ENCODE data around the gene NLRC5. TPM values are rescaled to one million over a fixed set of nuclear protein-coding genes. Genes with fewer than 3 reads are reported as not detected.
"Not testable (repeated sequence)": the region's sequence is repeated elsewhere in the genome, so short reads cannot be mapped to it uniquely, and the experiment has no call there.

NLRC5 gene
- total RNA-seq, 2 experiments from 2014 or later = 424 to 434 TPM

DNA sequence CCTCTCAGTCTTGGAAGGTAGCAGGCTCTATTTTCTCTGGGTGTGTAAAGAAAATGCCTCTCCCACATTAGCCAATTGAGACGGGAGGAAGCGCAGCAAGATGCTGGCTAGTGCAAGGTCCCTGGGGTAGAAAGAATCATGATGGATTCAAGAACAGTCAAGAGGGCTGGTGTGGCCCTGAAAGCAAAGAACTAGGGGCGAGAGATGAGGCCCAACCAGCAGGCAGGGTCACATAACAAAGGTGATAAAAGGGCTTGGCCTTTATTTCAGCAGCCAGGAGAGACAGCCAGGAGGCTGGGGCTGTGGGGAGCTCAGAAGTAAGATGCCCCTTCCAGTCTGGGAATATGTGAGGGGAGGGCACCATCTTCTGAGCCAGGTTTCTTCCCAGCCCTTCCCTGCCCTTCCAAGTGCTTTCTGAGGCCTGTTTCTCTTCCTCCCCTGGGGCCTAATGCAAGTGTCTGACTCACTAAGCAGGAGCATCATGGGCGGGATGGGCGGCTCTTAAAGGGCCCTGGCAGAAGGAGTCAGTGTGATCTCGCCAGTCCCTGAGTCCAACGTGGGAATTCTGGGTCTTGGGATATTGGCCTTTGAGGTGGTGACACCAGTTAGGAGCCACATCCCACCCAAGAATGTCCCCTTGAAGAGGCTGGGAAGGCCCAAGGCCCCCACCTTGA, 3.9 kb upstream of the NLRC5 start:
- H3K9me3 ChIP-seq (ENCODE audit: control insufficient read depth in 1 of 2, insufficient read depth in 1 of 2, low read length in 2 of 2) = no peaks in the 10 kb centered on the region
- TF ChIP-seq, protein P1, sequence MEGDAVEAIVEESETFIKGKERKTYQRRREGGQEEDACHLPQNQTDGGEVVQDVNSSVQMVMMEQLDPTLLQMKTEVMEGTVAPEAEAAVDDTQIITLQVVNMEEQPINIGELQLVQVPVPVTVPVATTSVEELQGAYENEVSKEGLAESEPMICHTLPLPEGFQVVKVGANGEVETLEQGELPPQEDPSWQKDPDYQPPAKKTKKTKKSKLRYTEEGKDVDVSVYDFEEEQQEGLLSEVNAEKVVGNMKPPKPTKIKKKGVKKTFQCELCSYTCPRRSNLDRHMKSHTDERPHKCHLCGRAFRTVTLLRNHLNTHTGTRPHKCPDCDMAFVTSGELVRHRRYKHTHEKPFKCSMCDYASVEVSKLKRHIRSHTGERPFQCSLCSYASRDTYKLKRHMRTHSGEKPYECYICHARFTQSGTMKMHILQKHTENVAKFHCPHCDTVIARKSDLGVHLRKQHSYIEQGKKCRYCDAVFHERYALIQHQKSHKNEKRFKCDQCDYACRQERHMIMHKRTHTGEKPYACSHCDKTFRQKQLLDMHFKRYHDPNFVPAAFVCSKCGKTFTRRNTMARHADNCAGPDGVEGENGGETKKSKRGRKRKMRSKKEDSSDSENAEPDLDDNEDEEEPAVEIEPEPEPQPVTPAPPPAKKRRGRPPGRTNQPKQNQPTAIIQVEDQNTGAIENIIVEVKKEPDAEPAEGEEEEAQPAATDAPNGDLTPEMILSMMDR (IDR thresholded peaks at IDR 0.05) = no peak
- H3K36me3 Mint-ChIP-seq (ENCODE audit: low read depth) = peaks cover 45% of the 10 kb centered on the region
- peaks cover 70% of the 10 kb centered on the region for H3K4me1 Mint-ChIP-seq (ENCODE audit: low read depth)
- peak in 1 of 14 experiments; percentile 48 for DNase-seq
- CTCF ChIA-PET = interaction anchor here (1.3 kb wide), 1 partner anchor 21 kb away, joined by 3 read pairs; no protein-coding TSS in a partner anchor
- peak overlapping the region; percentile 52 for H3K4me3 Mint-ChIP-seq
- POLR2A ChIA-PET = interaction anchor here (1.2 to 1.7 kb wide), 4 partner anchors 10 to 56 kb away, joined by 3 read pairs; no protein-coding TSS in a partner anchor
- H3K27ac Mint-ChIP-seq = peak overlapping the region; percentile 82
- no peaks in the 10 kb centered on the region for H3K27me3 Mint-ChIP-seq
- peaks cover 29% of the 10 kb centered on the region for H3K36me3 ChIP-seq (ENCODE audit: insufficient read depth, low read length)
- ATAC-seq (ENCODE audit: poor library complexity) = no peak
- no peak overlapping the region for H3K4me3 ChIP-seq (ENCODE audit: low read length)
- H3K4me1 ChIP-seq (ENCODE audit: insufficient read depth, low read length) = peaks cover 83% of the 10 kb centered on the region
- H3K9me3 Mint-ChIP-seq = no peaks in the 10 kb centered on the region
- H3K27me3 ChIP-seq (ENCODE audit: control insufficient read depth in 1 of 2, insufficient read depth in 2 of 2, low read length in 2 of 2) = no peaks in the 10 kb centered on the region
- H3K27ac ChIP-seq (ENCODE audit: low read depth in 1 of 2, low read length in 2 of 2) = peak overlapping the region; percentile 33 to 41
- intact Hi-C loops (cut with DNase I, micrococcal nuclease) = no loop called here

DNA sequence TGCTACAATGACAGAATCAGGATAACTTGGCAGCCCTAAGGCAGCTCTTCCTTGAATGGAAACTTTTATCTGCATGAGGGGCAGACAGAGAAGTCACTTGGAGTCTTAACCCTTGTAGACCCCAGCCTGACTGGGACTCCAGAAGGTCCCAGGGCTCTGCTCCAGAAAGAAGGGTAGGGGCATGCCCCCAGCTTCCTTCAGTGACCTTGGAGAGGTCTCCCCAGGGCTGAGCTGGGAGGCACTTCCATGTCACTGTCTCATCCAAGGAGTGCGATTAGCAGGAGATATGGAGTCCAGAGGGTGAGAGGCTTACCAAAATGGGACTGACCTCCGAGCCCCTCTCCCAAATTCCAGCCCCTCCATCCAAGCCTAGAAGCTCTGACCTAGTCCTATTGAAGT, 3.4 kb upstream of the NLRC5 start:
- peaks cover 50% of the 10 kb centered on the region for H3K36me3 Mint-ChIP-seq (ENCODE audit: low read depth)
- Histone ChIP-seq H3K4me1 (ENCODE audit: insufficient read depth, low read length) (peaks cover 84% of the 10 kb centered on the region), H3K4me3 (ENCODE audit: low read length) (no peak overlapping the region), H3K36me3 (ENCODE audit: insufficient read depth, low read length) (peaks cover 29% of the 10 kb centered on the region), H3K9me3 (ENCODE audit: control insufficient read depth in 1 of 2, insufficient read depth in 1 of 2, low read length in 2 of 2) (no peaks in the 10 kb centered on the region), H3K27ac (ENCODE audit: low read depth in 1 of 2, low read length in 2 of 2) (peak overlapping the region; percentile 33 to 41), H3K27me3 (ENCODE audit: control insufficient read depth in 1 of 2, insufficient read depth in 2 of 2, low read length in 2 of 2) (no peaks in the 10 kb centered on the region)
- H3K27ac Mint-ChIP-seq = peak overlapping the region; percentile 96
- ATAC-seq (ENCODE audit: poor library complexity) = no peak
- POLR2A ChIA-PET = interaction anchor here (1.2 to 1.7 kb wide), 4 partner anchors 10 to 55 kb away, joined by 3 read pairs; no protein-coding TSS in a partner anchor
- H3K27me3 Mint-ChIP-seq = no peaks in the 10 kb centered on the region
- peaks cover 74% of the 10 kb centered on the region for H3K4me1 Mint-ChIP-seq (ENCODE audit: low read depth)
- DNase-seq = no peak
- H3K4me3 Mint-ChIP-seq = peak overlapping the region; percentile 51
- H3K9me3 Mint-ChIP-seq = no peaks in the 10 kb centered on the region
- CTCF ChIA-PET = interaction anchor here (1.7 kb wide), 1 partner anchor 22 kb away, joined by 6 read pairs; no protein-coding TSS in a partner anchor
- intact Hi-C loops (cut with DNase I, micrococcal nuclease) = no loop called here
- TF ChIP-seq, protein P1 (IDR thresholded peaks at IDR 0.05) = no peak

DNA sequence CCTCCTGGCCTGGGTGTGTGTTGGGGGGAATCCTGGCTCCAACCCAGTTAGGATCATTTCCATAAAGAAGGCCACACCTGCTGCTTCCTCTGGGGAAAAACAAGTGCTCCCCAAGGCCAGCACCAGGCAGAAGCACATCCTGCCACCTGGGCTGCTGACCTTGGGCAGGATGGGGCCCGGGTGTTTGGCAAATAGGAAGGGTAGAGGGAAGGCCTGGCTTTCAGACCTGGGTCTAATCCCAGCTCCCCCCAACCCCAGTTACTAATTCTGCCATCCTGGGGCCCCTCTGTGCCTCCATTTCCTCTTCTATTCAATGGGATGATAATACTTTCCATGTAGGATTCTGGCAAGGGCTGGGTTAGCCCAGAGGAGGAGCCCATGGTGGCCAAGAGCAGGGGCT, 3.0 kb upstream of the NLRC5 start:
- H3K27ac ChIP-seq (ENCODE audit: low read depth in 1 of 2, low read length in 2 of 2) = peak overlapping the region; percentile 33 to 41
- DNase-seq (peak in 1 of 14 experiments; percentile 11), ATAC-seq (ENCODE audit: poor library complexity) (no peak)
- peak overlapping the region; percentile 96 for H3K27ac Mint-ChIP-seq
- TF ChIP-seq, protein P1 (IDR thresholded peaks at IDR 0.05) = no peak
- H3K4me3 ChIP-seq (ENCODE audit: low read length) = no peak overlapping the region
- H3K9me3 ChIP-seq (ENCODE audit: control insufficient read depth in 1 of 2, insufficient read depth in 1 of 2, low read length in 2 of 2) = no peaks in the 10 kb centered on the region
- H3K4me1 Mint-ChIP-seq (ENCODE audit: low read depth) = peaks cover 77% of the 10 kb centered on the region
- CTCF ChIA-PET = interaction anchor here (1.7 kb wide), 1 partner anchor 22 kb away, joined by 6 read pairs; no protein-coding TSS in a partner anchor
- no peaks in the 10 kb centered on the region for H3K27me3 Mint-ChIP-seq
- H3K36me3 Mint-ChIP-seq (ENCODE audit: low read depth) = peaks cover 51% of the 10 kb centered on the region
- intact Hi-C loops (cut with DNase I, micrococcal nuclease) = no loop called here
- peak overlapping the region; percentile 99 for H3K4me3 Mint-ChIP-seq
- H3K27me3 ChIP-seq (ENCODE audit: control insufficient read depth in 1 of 2, insufficient read depth in 2 of 2, low read length in 2 of 2) = no peaks in the 10 kb centered on the region
- peaks cover 29% of the 10 kb centered on the region for H3K36me3 ChIP-seq (ENCODE audit: insufficient read depth, low read length)
- H3K9me3 Mint-ChIP-seq = no peaks in the 10 kb centered on the region
- POLR2A ChIA-PET = interaction anchor here (1.2 to 1.7 kb wide), 4 partner anchors 10 to 55 kb away, joined by 3 read pairs; no protein-coding TSS in a partner anchor
- peaks cover 83% of the 10 kb centered on the region for H3K4me1 ChIP-seq (ENCODE audit: insufficient read depth, low read length)

DNA sequence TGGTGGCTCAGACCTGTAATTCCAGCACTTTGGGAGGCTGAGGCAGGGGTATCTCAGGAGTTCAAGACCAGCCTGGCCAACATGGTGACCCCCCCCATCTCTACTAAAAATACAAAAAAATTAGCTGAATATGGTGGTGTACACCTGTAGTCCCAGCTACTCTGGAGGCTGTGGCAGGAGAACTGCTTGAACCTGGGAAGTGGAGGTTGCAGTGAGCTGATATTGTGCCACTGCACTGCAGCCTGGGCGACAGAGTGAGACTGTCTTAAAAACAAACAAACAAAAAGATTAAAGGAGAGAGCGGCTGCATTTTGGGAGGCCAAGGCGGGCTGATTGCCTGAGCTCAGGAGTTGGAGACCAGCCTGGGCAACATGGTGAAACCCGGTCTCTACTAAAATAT, 2.4 kb upstream of the NLRC5 start:
- H3K4me3 Mint-ChIP-seq = peak overlapping the region; percentile 99
- ChIA-PET POLR2A (interaction anchor here (3.3 kb wide), 1 partner anchor 54 kb away, joined by 31 read pairs; the partner anchor contains the start of gene HERPUD1), CTCF (interaction anchor here (0.9 to 1.7 kb wide), 2 partner anchors 19 to 23 kb away, joined by 4 to 6 read pairs; no protein-coding TSS in a partner anchor)
- H3K27me3 Mint-ChIP-seq; H3K9me3 ChIP-seq (ENCODE audit: control insufficient read depth in 1 of 2, insufficient read depth in 1 of 2, low read length in 2 of 2); H3K27me3 ChIP-seq (ENCODE audit: control insufficient read depth in 1 of 2, insufficient read depth in 2 of 2, low read length in 2 of 2); H3K9me3 Mint-ChIP-seq; DNase-seq; intact Hi-C loops (cut with DNase I, micrococcal nuclease); ATAC-seq (ENCODE audit: poor library complexity): not testable (repeated sequence)
- peak overlapping the region; percentile 96 for H3K27ac Mint-ChIP-seq
- Histone ChIP-seq H3K4me3 (ENCODE audit: low read length) (peak overlapping the region; percentile 90), H3K4me1 (ENCODE audit: insufficient read depth, low read length) (peaks cover 85% of the 10 kb centered on the region), H3K27ac (ENCODE audit: low read depth in 1 of 2, low read length in 2 of 2) (peak overlapping the region in 1 of 2 donors; percentile 33), H3K36me3 (ENCODE audit: insufficient read depth, low read length) (peaks cover 25% of the 10 kb centered on the region)
- H3K36me3 Mint-ChIP-seq (ENCODE audit: low read depth) = peaks cover 50% of the 10 kb centered on the region
- peaks cover 82% of the 10 kb centered on the region for H3K4me1 Mint-ChIP-seq (ENCODE audit: low read depth)
